ENCODE results near the gene EDAR. TPM values are rescaled to one million over a fixed set of nuclear protein-coding genes. Genes with fewer than 3 reads are reported as not detected.

Gene EDAR
- 0.26 and 0.32 TPM in 2 replicates for polyA plus RNA-seq (2011; rRNA removed)
- 0.01 and 0.03 TPM in 2 replicates for polyA plus RNA-seq (2012; cell fraction: cytosol; rRNA removed)
- 0.04 TPM in 2 replicates for polyA plus RNA-seq (2012; cell fraction: nucleus; rRNA removed)
- 0.03 to 0.05 TPM (median 0.04 TPM) in 3 replicates for polyA plus RNA-seq (2017; fragmentation: RNase III; extraction: RNeasy Plus Mini Kit Qiagen cat#74134 plus additional on column Dnase treatment)
- polyA minus RNA-seq (2011; rRNA and poly(A)+ RNA removed): 0.17 and 0.19 TPM in 2 replicates

GRCh38 chr2:108988796-108989713 lies at the start of gene EDAR:
EDAR (minus strand) TSS chr2:108989220; CDS start chr2:108931014, 58,206 bp downstream.
- Histone ChIP-seq H3K9me3 (no peaks in the 10 kb centered on the region), H3K4me1 (peaks cover 9% of the 10 kb centered on the region), H3K4me3 (peak within 1 kb of the TSS; percentile 29; the same call in 1 of the 3 replicates), H3K27ac (0 out of 6 replicates have a peak within 1 kb of the TSS, but pooled peaks of 1 of the 2 experiments have one; percentile 9), H3K4me2 (peak within 1 kb of the TSS; percentile 85)
- TF ChIP-seq RAD21 (conservative IDR thresholded peaks at IDR 0.05 in 1 of 2, IDR thresholded peaks at IDR 0.05 in 1 of 2) (peak; percentile 69 to 82), CBX8 (IDR thresholded peaks at IDR 0.05) (no peak), CTCF (IDR thresholded peaks at IDR 0.05) (peak; percentile 67), SMC3 (IDR thresholded peaks at IDR 0.05) (peak; percentile 72)
- WGBS (ENCODE audit: missing lambda C conversion rate): 17% methylated on average over 20 of the region's 20 CpGs
- ChIA-PET POLR2A (interaction anchor here (0.5 kb wide), 1 partner anchor 20 kb away, joined by 3 read pairs; no protein-coding TSS in a partner anchor), CTCF (interaction anchor here (0.7 to 4.4 kb wide), 20 partner anchors 8 to 123 kb away, joined by 3 to 46 read pairs (median 4); no protein-coding TSS in a partner anchor)
- FAIRE-seq (no peak), DNase-seq (ENCODE audit: low read depth in 1 of 2, low spot score in 1 of 2) (peak; percentile 64 to 65), ATAC-seq (peak; percentile 93 to 95)

GRCh38 chr2:109033171-109033570 lies 44.2 kb upstream of the EDAR start:
- H3K27ac ChIP-seq: no peak overlapping the region
- ATAC-seq: no peak
- CTCF ChIA-PET: no interaction called here
- H3K4me1 ChIP-seq: 0 out of 3 replicates have a peak, but pooled peaks cover 3% of the 10 kb centered on the region
- H3K4me2 ChIP-seq: no peak overlapping the region
- TF ChIP-seq POLR2A (IDR thresholded peaks at IDR 0.05; ENCODE audit: low read length) (no peak), POLR2AphosphoS2 (conservative IDR thresholded peaks at IDR 0.05; ENCODE audit: low read length) (no peak), HDAC2 (IDR thresholded peaks at IDR 0.05) (no peak), RAD21 (conservative IDR thresholded peaks at IDR 0.05 in 1 of 2, IDR thresholded peaks at IDR 0.05 in 1 of 2) (no peak), ESRRA (IDR thresholded peaks at IDR 0.05; ENCODE audit: borderline replicate concordance, low read length) (no peak), JUNB (IDR thresholded peaks at IDR 0.05) (no peak), CBX8 (IDR thresholded peaks at IDR 0.05) (no peak), HES2 (IDR thresholded peaks at IDR 0.05) (no peak), CEBPB (IDR thresholded peaks at IDR 0.05) (no peak)
- no peak overlapping the region for H3K4me3 ChIP-seq
- no peak for DNase-seq (ENCODE audit: low read depth in 1 of 2, low spot score in 1 of 2)
- no peak for FAIRE-seq
- POLR2A ChIA-PET: no interaction called here
- H3K9me3 ChIP-seq: no peaks in the 10 kb centered on the region
- WGBS (ENCODE audit: missing lambda C conversion rate): 74% methylated on average over 6 of the region's 6 CpGs

GRCh38 chr2:109032229-109032820 lies 43.3 kb upstream of the EDAR start:
- 94% methylated on average over 9 of the region's 9 CpGs for WGBS (ENCODE audit: missing lambda C conversion rate)
- DNase-seq (ENCODE audit: low read depth in 1 of 2, low spot score in 1 of 2) (no peak), FAIRE-seq (no peak), ATAC-seq (no peak)
- ChIA-PET POLR2A (no interaction called here), CTCF (no interaction called here)
- Histone ChIP-seq H3K4me1 (0 out of 3 replicates have a peak, but pooled peaks cover 3% of the 10 kb centered on the region), H3K4me3 (no peak overlapping the region; the same call in 2 of the 3 replicates), H3K4me2 (peak overlapping the region; percentile 86), H3K27ac (no peak overlapping the region), H3K9me3 (no peaks in the 10 kb centered on the region)
- no peak for TF ChIP-seq REST (IDR thresholded peaks at IDR 0.05)
- no peak for TF ChIP-seq E2F6 (IDR thresholded peaks at IDR 0.05; ENCODE audit: borderline replicate concordance, low read depth)
- no peak for TF ChIP-seq POLR2A (IDR thresholded peaks at IDR 0.05; ENCODE audit: low read length)
- no peak for TF ChIP-seq FOXS1 (CRISPR knock-in tag; IDR thresholded peaks at IDR 0.05)
- TF ChIP-seq PBX3 (IDR thresholded peaks at IDR 0.05): no peak
- TF ChIP-seq BHLHE40 (IDR thresholded peaks at IDR 0.05; ENCODE audit: low read depth, low read length): no peak
- TF ChIP-seq CHD2 (IDR thresholded peaks at IDR 0.05; ENCODE audit: low read length, partially characterized antibody): no peak
- no peak for TF ChIP-seq KDM1A (IDR thresholded peaks at IDR 0.05; ENCODE audit: low read depth)
- TF ChIP-seq ZFP36 (IDR thresholded peaks at IDR 0.05; ENCODE audit: borderline replicate concordance, partially characterized antibody): no peak
- TF ChIP-seq NR3C1 (IDR thresholded peaks at IDR 0.05): no peak
- no peak for TF ChIP-seq RAD21 (conservative IDR thresholded peaks at IDR 0.05 in 1 of 2, IDR thresholded peaks at IDR 0.05 in 1 of 2)
- TF ChIP-seq GATA3 (IDR thresholded peaks at IDR 0.05; ENCODE audit: borderline replicate concordance): no peak
- TF ChIP-seq HOXB13 (CRISPR knock-in tag; IDR thresholded peaks at IDR 0.05; ENCODE audit: low read depth): no peak
- no peak for TF ChIP-seq MAZ (IDR thresholded peaks at IDR 0.05; ENCODE audit: borderline replicate concordance, low read depth, low read length)
